Right ventricle myocardium superior (tissue), 1 donor: Measurements from ENCODE around the gene FAM50A. TPM values are rescaled to one million over a fixed set of nuclear protein-coding genes. Genes with fewer than 3 reads are reported as not detected.
A peak's percentile ranks its signal among the peaks of the same experiment; 100 is the strongest.
"Not testable (repeated sequence)": the region's sequence is repeated elsewhere in the genome, so short reads cannot be mapped to it uniquely, and the experiment has no call there.

Source experiments
- ATAC-seq: fragments of 200-7000 bp; cut with Tn5 transposase; one replicate; pipeline ENCODE4 v1.9.1; 2020; ENCODE audit warnings: mild to moderate bottlenecking; ENCODE audit not compliant: poor library complexity
- DNase-seq: peaks from one replicate; pipeline ENCODE4 v3.0.0-alpha.2; 2020
- intact Hi-C: fragments of 100-400 bp; cut with DNase I; formaldehyde crosslinking; loops from one replicate; pipeline ENCODE4 v1.11.2; 2022
- long read RNA-seq: library from polyadenylated mRNA; unstranded; transcript quantifications from one replicate; pipeline ENCODE4 v2.0.0, GENCODE V29; 2021
- total RNA-seq: library from RNA; stranded (reverse); fragmentation: NEBNext Ultra II Directional; extraction: Animal tissue kit (Norgen Biotek cat#: 25700); gene quantifications from one replicate; pipeline ENCODE4 v1.2.1, GENCODE V29; 2021
- donor health status: DM: no; HTN: yes; CAD: no; lungs with severe emphysema.

The FAM50A gene, protein sequence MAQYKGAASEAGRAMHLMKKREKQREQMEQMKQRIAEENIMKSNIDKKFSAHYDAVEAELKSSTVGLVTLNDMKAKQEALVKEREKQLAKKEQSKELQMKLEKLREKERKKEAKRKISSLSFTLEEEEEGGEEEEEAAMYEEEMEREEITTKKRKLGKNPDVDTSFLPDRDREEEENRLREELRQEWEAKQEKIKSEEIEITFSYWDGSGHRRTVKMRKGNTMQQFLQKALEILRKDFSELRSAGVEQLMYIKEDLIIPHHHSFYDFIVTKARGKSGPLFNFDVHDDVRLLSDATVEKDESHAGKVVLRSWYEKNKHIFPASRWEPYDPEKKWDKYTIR
- total RNA-seq = 45.6 TPM
- long read RNA-seq, transcript FAM50A-202 (13 exons, 1,352 nt) = major isoform, 133 of 160 reads
- long read RNA-seq, partial matches to known transcripts = 14 of 160 reads
- long read RNA-seq, other reads (novel, unspliced or antisense) = 9 of 160 reads

- peak; percentile 94 for ATAC-seq
- intact Hi-C loops = no loop called here
- DNase-seq = peak; percentile 91
Measured at GRCh38 chrX:154443992-154444754, at the start of gene FAM50A. TSS of gene FAM50A (plus strand) at chrX:154444141. CDS start at chrX:154444236, 95 bp downstream.

- intact Hi-C loops, ATAC-seq, DNase-seq: not testable (repeated sequence)
Measured at GRCh38 chrX:154396363-154396762, 47.6 kb upstream of the FAM50A start.

GRCh38 chrX:154396973-154397887 lies 46.7 kb upstream of the FAM50A start:
- intact Hi-C loops = no loop called here
- DNase-seq = peak; percentile 86
- peak; percentile 82 for ATAC-seq

- DNase-seq = peak; percentile 95
- intact Hi-C loops = no loop called here
- ATAC-seq = peak; percentile 92
Measured at GRCh38 chrX:154397888-154398667, 45.9 kb upstream of the FAM50A start, which contains the start of gene RPL10. TSS of gene RPL10 (plus strand) at chrX:154398377. CDS start at chrX:154398520, 143 bp downstream.

- intact Hi-C loops = no loop called here
- peak; percentile 92 for DNase-seq
- ATAC-seq = peak; percentile 71
Measured at GRCh38 chrX:154398668-154399526, 45.0 kb upstream of the FAM50A start.

DNA sequence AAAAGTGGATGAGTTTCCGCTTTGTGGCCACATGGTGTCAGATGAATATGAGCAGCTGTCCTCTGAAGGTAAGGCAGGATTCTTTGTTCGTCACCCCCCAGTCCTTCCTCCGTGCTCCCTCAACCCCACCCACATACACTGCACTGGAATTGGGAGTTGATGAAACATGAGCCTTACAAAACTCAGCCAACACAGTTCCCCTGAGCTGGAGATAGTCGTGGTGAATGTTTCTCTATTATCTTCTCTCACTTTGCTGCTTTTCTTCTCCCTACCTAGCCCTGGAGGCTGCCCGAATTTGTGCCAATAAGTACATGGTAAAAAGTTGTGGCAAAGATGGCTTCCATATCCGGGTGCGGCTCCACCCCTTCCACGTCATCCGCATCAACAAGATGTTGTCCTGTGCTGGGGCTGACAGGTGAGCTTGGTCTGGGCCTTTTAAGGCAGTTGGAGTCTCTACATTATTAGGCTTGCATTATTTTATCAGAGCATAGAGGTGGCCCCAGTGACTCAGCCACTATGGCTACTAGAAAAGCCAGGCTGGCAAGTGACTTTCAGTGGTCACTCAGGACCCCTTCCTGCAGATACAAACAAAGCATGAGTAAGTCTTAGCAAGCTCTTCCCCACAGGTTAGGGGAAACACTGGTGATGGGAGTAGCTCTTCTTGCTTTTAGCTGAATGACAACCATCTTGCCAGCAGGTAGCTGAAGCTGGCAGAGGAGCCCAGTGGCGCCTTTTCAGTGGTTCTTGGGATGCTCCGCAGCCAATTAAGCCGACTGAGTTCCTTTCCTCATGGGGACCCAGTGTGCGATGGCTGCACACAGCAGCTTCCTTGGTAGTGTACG lies 44.2 kb upstream of the FAM50A start:
- ATAC-seq (no peak), DNase-seq (no peak)
- intact Hi-C loops = loop anchor here (10.0 kb wide), 1 partner anchor 55 kb away; the partner anchor contains the start of gene PLXNA3

- DNase-seq = not testable (repeated sequence)
- intact Hi-C loops = loop anchor here (10.0 kb wide), 1 partner anchor 54 kb away; the partner anchor contains the start of gene PLXNA3
Measured at GRCh38 chrX:154400369-154400817, 43.5 kb upstream of the FAM50A start.

DNA sequence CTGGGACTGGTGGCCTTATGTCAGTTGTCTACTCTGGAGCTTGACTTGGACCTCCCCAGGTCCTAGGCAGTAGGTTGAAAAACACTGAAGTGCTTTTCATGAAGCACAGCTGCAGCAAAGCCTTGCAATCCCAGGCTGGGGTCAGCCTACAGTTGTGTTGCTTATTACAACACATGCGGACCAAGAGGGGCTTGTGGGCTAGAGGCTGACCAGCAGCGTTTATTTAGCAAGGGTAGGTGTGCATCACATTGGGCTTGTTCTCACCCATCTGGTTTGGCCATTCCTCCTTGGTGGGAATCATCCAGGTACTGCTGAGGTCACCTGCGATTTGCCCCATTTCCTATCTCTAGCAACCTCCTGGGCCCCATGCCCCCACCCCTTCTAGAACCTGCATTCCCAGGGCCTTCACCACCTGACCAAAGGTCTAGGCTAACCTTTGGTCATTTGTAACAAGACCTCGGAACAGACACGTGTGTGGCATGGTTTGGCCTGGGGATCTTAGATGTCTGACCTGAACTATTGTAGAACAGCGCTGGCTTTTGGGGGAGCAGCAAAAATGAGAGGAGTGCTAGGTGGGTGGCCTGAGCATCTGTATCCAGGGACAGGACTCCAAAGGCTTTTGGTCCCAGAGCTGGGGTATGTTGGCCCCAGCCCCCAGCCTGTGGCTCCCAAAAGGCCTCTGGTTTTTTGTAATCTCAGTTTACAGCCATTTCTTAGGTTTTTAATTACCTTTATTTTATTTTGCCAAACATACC lies 42.7 kb upstream of the FAM50A start:
- ATAC-seq (no peak), DNase-seq (no peak)
- intact Hi-C loops = loop anchor here (10.0 kb wide), 1 partner anchor 54 kb away; the partner anchor contains the start of gene PLXNA3

More at GRCh38 chrX:154400369-154400817, 43.5 kb upstream of the FAM50A start:
- ATAC-seq = not testable (repeated sequence)

- intact Hi-C loops = loop anchor here (10.0 kb wide), 1 partner anchor 53 kb away; the partner anchor contains the start of gene PLXNA3
- ATAC-seq (no peak), DNase-seq (no peak)
Measured at GRCh38 chrX:154401918-154402621, 41.9 kb upstream of the FAM50A start.

DNA sequence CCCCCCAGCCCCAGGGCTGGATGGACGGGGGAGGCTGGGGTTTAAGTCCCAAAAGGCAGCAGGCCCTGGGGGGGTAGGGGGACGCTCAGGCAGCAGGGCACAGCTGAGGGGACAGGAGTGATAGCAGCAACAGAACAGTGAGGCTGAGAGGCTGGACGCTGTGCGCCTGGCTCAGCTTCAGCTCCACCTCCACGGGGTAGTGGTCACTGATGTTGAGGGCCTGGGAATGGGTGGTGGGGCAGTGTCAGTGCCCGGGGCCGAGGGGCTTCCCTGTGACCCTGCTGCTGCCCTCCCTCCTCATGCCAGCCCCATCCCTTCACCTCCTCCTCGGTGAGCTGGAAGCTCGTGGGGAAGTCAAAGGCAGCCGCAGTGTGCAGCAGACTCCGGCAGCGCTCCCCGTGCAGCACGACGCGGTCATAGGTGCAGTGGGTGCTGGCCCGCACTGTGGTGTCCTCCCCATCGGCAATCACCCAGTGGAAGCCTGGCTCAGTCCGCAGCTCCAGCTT lies 41.3 kb upstream of the FAM50A start:
- ATAC-seq (no peak), DNase-seq (no peak)
- intact Hi-C loops = loop anchor here (10.0 kb wide), 1 partner anchor 52 kb away; the partner anchor contains the start of gene PLXNA3

- DNase-seq = no peak
- intact Hi-C loops = loop anchor here (10.0 kb wide), 1 partner anchor 52 kb away; the partner anchor contains the start of gene PLXNA3
- no peak for ATAC-seq
Measured at GRCh38 chrX:154403192-154403591, 40.7 kb upstream of the FAM50A start.

GRCh38 chrX:154403858-154404257 lies 40.1 kb upstream of the FAM50A start:
- ATAC-seq (no peak), DNase-seq (no peak)
- intact Hi-C loops = loop anchor here (10.0 kb wide), 1 partner anchor 51 kb away; the partner anchor contains the start of gene PLXNA3

- ATAC-seq (no peak), DNase-seq (no peak)
- intact Hi-C loops = loop anchor here (10.0 kb wide), 1 partner anchor 50 kb away; the partner anchor contains the start of gene PLXNA3
Measured at GRCh38 chrX:154404625-154405192, 39.2 kb upstream of the FAM50A start.
